Activated T-cell treated with anti-CD3 and anti-CD28 coated beads, Interleukin-2, amount 50 U/mL, for 48 hours (primary cell): ENCODE data around the gene FOXL3.
A peak's percentile ranks its signal among the peaks of the same experiment; 100 is the strongest.

ENCODE experiments used
- DNase-seq, 2 experiments: peaks; one replicate each; pipeline ENCODE4 v3.0.0-alpha.2; 2020

The FOXL3 gene

GRCh38 chr7:255721-256361 lies 34.1 kb upstream of the FOXL3 start:
- DNase-seq: no peak

- DNase-seq: no peak
These were observed 33.5 kb upstream of the FOXL3 start for GRCh38 chr7:256461-256940.

- no peak for DNase-seq
These were observed 32.9 kb upstream of the FOXL3 start for GRCh38 chr7:256981-257646.

- no peak for DNase-seq
These were observed 32.4 kb upstream of the FOXL3 start for GRCh38 chr7:257647-257992.

- DNase-seq: no peak
These were observed 31.3 kb upstream of the FOXL3 start for GRCh38 chr7:258476-259190.

- no peak for DNase-seq
These were observed 30.8 kb upstream of the FOXL3 start for GRCh38 chr7:259191-259505.

GRCh38 chr7:259751-260405 lies 30.1 kb upstream of the FOXL3 start:
- DNase-seq: no peak

GRCh38 chr7:260441-261281 lies 29.3 kb upstream of the FOXL3 start:
- DNase-seq: no peak

GRCh38 chr7:261341-262250 lies 28.4 kb upstream of the FOXL3 start:
- no peak for DNase-seq

GRCh38 chr7:262251-262572 lies 27.8 kb upstream of the FOXL3 start:
- DNase-seq: no peak

GRCh38 chr7:262631-263311 lies 27.2 kb upstream of the FOXL3 start:
- peak; percentile 89 to 91 for DNase-seq

- peak; percentile 85 to 86 for DNase-seq
These were observed 26.3 kb upstream of the FOXL3 start for GRCh38 chr7:263483-264351.

- no peak for DNase-seq
These were observed 25.3 kb upstream of the FOXL3 start for GRCh38 chr7:264541-265191.

GRCh38 chr7:265192-265997 lies 24.6 kb upstream of the FOXL3 start:
- DNase-seq: no peak

GRCh38 chr7:265998-266850 lies 23.7 kb upstream of the FOXL3 start:
- no peak for DNase-seq

GRCh38 chr7:266851-267840 lies 22.8 kb upstream of the FOXL3 start:
- DNase-seq: no peak

GRCh38 chr7:268991-269390 lies 21.0 kb upstream of the FOXL3 start:
- no peak for DNase-seq
